C4-2B (cell line): ENCODE data around the gene ADAT2.

ENCODE experiments used
- CTCF ChIP-seq: fragments of 450-650 bp; conservative IDR thresholded peaks from 2 replicates; pipeline ENCODE4 v1.5.1; 2017; ENCODE audit warnings: mild to moderate bottlenecking
- ZFX ChIP-seq: fragments of 450-650 bp; IDR thresholded peaks from 2 replicates; pipeline ENCODE4 v1.6.1; 2017

GRCh38 chr6:143408787-143409162 lies 41.7 kb downstream of the ADAT2 start:
- TF ChIP-seq CTCF (no peak), ZFX (no peak)
